Measurements from ENCODE around the gene MPHOSPH9.

DNA sequence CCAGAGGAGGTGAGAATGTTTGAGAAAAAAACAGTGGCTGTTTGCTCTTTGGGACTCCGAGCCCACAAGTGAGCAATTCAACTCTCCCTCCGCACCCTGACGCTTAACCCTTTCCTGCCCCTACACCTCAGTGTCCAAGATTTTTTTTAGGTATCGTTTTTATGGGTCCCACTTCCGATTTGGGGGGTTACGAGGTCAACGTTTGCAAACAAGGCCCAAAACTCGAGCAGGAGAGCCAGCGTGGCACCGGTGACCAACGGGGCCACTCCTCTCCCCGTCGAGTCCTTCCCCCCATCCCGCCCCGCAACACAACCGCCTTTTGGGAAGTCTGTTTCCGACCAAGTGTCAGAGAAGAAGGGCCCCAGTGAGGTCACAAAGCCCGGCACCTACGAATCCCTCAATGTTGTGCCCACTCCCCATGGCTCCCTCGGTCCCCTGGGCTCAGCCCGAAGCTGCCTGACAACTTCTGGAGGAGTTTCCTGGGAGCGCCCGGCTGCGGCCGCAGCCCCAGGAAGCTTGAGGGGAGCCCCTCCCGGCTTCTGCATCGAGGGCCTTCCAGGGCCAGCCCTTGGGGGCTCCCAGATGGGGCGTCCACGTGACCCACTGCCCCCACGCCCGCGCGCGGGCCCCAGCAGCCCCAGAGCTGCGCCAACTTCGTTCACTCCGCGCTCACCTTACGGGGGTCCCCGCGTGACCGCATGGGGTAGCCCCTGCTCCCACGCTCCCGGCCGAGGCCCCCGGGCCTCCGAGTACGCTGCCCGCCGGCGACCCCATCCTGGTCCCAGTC, 37.5 kb upstream of the MPHOSPH9 start:
- TF ChIP-seq, protein P1, sequence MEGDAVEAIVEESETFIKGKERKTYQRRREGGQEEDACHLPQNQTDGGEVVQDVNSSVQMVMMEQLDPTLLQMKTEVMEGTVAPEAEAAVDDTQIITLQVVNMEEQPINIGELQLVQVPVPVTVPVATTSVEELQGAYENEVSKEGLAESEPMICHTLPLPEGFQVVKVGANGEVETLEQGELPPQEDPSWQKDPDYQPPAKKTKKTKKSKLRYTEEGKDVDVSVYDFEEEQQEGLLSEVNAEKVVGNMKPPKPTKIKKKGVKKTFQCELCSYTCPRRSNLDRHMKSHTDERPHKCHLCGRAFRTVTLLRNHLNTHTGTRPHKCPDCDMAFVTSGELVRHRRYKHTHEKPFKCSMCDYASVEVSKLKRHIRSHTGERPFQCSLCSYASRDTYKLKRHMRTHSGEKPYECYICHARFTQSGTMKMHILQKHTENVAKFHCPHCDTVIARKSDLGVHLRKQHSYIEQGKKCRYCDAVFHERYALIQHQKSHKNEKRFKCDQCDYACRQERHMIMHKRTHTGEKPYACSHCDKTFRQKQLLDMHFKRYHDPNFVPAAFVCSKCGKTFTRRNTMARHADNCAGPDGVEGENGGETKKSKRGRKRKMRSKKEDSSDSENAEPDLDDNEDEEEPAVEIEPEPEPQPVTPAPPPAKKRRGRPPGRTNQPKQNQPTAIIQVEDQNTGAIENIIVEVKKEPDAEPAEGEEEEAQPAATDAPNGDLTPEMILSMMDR (IDR thresholded peaks at IDR 0.05; ENCODE audit: extremely low read depth in 1 of 2, insufficient read depth in 1 of 2, low read depth in 1 of 2, low read length in 2 of 2): no peak
- TF ChIP-seq POLR2AphosphoS5 (IDR thresholded peaks at IDR 0.05; ENCODE audit: insufficient read depth, low read depth, low read length): peak; percentile 46
- no peak for TF ChIP-seq JUN (IDR thresholded peaks at IDR 0.05; ENCODE audit: borderline replicate concordance, insufficient read depth, insufficient read length, low read depth)
- peak; percentile 53 for TF ChIP-seq POLR2A (IDR thresholded peaks at IDR 0.05; ENCODE audit: low read depth, low read length)
